Osteoblast (primary cell): ENCODE data around the gene ADGRV1. TPM values are rescaled to one million over a fixed set of nuclear protein-coding genes. Genes with fewer than 3 reads are reported as not detected.

Experiments used
- DNase-seq: peaks from one replicate; pipeline ENCODE4 v3.0.0; 2011; ENCODE audit warnings: low spot score, mixed read lengths; ENCODE audit not compliant: insufficient read length; ENCODE audit errors: missing footprints
- H2AFZ ChIP-seq: 2 replicates; pipeline ENCODE4 v1.6.0; 2011; ENCODE audit warnings: mild to moderate bottlenecking, low read length
- H3K27ac ChIP-seq: 2 replicates; pipeline ENCODE4 v1.5.1; 2011; ENCODE audit warnings: mild to moderate bottlenecking, low read depth, low read length, moderate library complexity
- H3K27me3 ChIP-seq: 2 replicates; pipeline ENCODE4 v1.6.0; 2012; ENCODE audit warnings: mild to moderate bottlenecking, control low read depth, inconsistent platforms, low read length, moderate library complexity; ENCODE audit not compliant: insufficient read depth
- H3K36me3 ChIP-seq: 2 replicates; pipeline ENCODE4 v1.5.1; 2011; ENCODE audit warnings: mild to moderate bottlenecking, low read length, control low read depth, moderate library complexity; ENCODE audit not compliant: insufficient read depth
- H3K4me1 ChIP-seq: 2 replicates; pipeline ENCODE4 v1.5.1; 2011; ENCODE audit warnings: mild to moderate bottlenecking, low read length, control low read depth, moderate library complexity; ENCODE audit not compliant: insufficient read depth
- H3K4me2 ChIP-seq: 2 replicates; pipeline ENCODE4 v1.6.0; 2011; ENCODE audit warnings: mild to moderate bottlenecking, low read length; ENCODE audit not compliant: insufficient read depth
- H3K4me3 ChIP-seq: fragments of 200-600 bp; sonication (generic); 3 replicates; pipeline ENCODE4 v1.5.1; 2012; ENCODE audit warnings: mild to moderate bottlenecking, low read length, inconsistent platforms; ENCODE audit not compliant: insufficient read depth
- H3K79me2 ChIP-seq: 2 replicates; pipeline ENCODE4 v1.6.0; 2012; ENCODE audit warnings: mild to moderate bottlenecking, low read length, control low read depth, inconsistent platforms; ENCODE audit not compliant: insufficient read depth
- H3K9me3 ChIP-seq: 2 replicates; pipeline ENCODE4 v1.5.1; 2011; ENCODE audit warnings: low read depth, low read length, control low read depth
- H4K20me1 ChIP-seq: 2 replicates; pipeline ENCODE4 v1.6.0; 2012; ENCODE audit warnings: mild to moderate bottlenecking, low read length, control low read depth; ENCODE audit not compliant: insufficient read depth
- total RNA-seq: library from RNA; depleted of rRNA; stranded (reverse); fragments of >200 nt; gene quantifications from 2 replicates; pipeline ENCODE4 v1.2.3, GENCODE V29; 2012
- TF ChIP-seq, protein P1 (sequence below): IDR thresholded peaks from 2 replicates; pipeline ENCODE4 v1.5.1; 2011; ENCODE audit warnings: mild to moderate bottlenecking, low read depth, low read length, moderate library complexity; ENCODE audit errors: extremely low read depth

ADGRV1 gene
- total RNA-seq, 1 donor: under 0.01 TPM

GRCh38 chr5:90909940-90910339 is 351.3 kb downstream of the ADGRV1 start:
- H3K9me3 ChIP-seq: no peaks in the 10 kb centered on the region
- no peaks in the 10 kb centered on the region for H3K4me1 ChIP-seq
- H2AFZ ChIP-seq: no peak overlapping the region
- no peaks in the 10 kb centered on the region for H3K36me3 ChIP-seq
- no peak overlapping the region for H3K27ac ChIP-seq
- H4K20me1 ChIP-seq: no peaks in the 10 kb centered on the region
- no peak overlapping the region for H3K4me3 ChIP-seq
- no peak for DNase-seq
- H3K27me3 ChIP-seq: no peaks in the 10 kb centered on the region
- H3K4me2 ChIP-seq: no peak overlapping the region
- no peaks in the 10 kb centered on the region for H3K79me2 ChIP-seq
- TF ChIP-seq, protein P1, sequence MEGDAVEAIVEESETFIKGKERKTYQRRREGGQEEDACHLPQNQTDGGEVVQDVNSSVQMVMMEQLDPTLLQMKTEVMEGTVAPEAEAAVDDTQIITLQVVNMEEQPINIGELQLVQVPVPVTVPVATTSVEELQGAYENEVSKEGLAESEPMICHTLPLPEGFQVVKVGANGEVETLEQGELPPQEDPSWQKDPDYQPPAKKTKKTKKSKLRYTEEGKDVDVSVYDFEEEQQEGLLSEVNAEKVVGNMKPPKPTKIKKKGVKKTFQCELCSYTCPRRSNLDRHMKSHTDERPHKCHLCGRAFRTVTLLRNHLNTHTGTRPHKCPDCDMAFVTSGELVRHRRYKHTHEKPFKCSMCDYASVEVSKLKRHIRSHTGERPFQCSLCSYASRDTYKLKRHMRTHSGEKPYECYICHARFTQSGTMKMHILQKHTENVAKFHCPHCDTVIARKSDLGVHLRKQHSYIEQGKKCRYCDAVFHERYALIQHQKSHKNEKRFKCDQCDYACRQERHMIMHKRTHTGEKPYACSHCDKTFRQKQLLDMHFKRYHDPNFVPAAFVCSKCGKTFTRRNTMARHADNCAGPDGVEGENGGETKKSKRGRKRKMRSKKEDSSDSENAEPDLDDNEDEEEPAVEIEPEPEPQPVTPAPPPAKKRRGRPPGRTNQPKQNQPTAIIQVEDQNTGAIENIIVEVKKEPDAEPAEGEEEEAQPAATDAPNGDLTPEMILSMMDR: no peak

DNA sequence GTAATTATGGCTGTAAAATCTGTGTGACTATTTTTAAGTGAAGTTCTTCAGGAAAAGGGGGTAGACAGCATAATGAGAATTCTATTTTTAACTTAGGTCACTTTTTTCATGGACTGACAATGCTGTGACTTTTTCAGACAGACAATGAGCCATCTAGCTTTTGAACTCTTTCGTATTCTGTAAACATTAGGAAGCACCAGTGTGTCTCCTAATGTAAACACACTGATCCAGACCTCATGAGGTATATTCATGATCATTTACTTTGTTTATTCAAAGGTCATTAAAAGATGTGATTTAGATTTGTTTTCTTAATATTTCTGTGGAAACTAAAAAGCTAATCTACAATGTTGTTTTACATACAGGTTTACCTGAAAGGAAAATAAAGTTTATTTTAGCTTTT is 352.6 kb downstream of the ADGRV1 start:
- Histone ChIP-seq H3K4me1 (no peaks in the 10 kb centered on the region), H3K27me3 (no peaks in the 10 kb centered on the region), H3K36me3 (no peaks in the 10 kb centered on the region), H3K27ac (no peak overlapping the region), H2AFZ (no peak overlapping the region), H3K4me2 (no peak overlapping the region), H3K9me3 (no peaks in the 10 kb centered on the region), H3K4me3 (no peak overlapping the region), H3K79me2 (no peaks in the 10 kb centered on the region), H4K20me1 (no peaks in the 10 kb centered on the region)
- no peak for DNase-seq
- TF ChIP-seq, protein P1: no peak

GRCh38 chr5:90912476-90912875 is 353.9 kb downstream of the ADGRV1 start:
- H3K27me3 ChIP-seq: no peaks in the 10 kb centered on the region
- H3K9me3 ChIP-seq: no peaks in the 10 kb centered on the region
- no peaks in the 10 kb centered on the region for H3K36me3 ChIP-seq
- no peak overlapping the region for H3K4me2 ChIP-seq
- DNase-seq: no peak
- no peaks in the 10 kb centered on the region for H3K4me1 ChIP-seq
- no peaks in the 10 kb centered on the region for H4K20me1 ChIP-seq
- no peak overlapping the region for H3K27ac ChIP-seq
- H3K4me3 ChIP-seq: no peak overlapping the region
- H3K79me2 ChIP-seq: no peaks in the 10 kb centered on the region
- no peak overlapping the region for H2AFZ ChIP-seq
- TF ChIP-seq, protein P1: no peak

- Histone ChIP-seq H2AFZ (no peak overlapping the region), H3K79me2 (no peaks in the 10 kb centered on the region), H3K27ac (no peak overlapping the region), H4K20me1 (no peaks in the 10 kb centered on the region), H3K4me3 (no peak overlapping the region), H3K4me1 (no peaks in the 10 kb centered on the region), H3K27me3 (peaks cover 2% of the 10 kb centered on the region), H3K4me2 (no peak overlapping the region), H3K9me3 (no peaks in the 10 kb centered on the region), H3K36me3 (no peaks in the 10 kb centered on the region)
- TF ChIP-seq, protein P1: no peak
- no peak for DNase-seq
Measured at GRCh38 chr5:90915393-90915792, 356.8 kb downstream of the ADGRV1 start.
